ENCODE results near the gene TTC28.

DNA sequence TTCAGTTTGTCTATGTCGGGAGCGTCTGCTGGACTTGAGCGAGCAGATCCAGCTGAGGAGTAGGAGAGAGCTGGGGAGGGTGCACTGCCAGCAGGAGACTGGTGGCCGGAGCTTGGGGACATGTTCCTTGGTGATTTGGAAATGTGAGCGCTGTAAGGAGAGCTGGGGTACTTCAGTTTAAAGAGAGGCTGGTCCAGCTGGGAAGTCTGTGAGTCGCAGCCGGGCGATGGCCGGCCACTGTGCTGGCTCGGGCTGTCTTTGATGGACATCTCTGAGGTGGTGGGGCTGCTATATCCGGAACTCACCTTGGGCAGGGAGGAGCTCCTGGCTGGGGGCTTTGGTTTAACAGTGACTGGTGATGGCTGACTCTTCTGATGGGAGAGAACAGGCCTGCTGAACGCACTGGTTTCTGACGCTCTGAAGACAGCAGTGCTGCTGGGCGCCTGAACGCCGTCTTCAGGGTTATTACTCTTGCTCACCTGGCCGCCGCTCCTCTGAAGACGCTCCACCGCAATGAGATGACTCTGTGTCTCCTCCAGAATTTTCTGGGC, 696.9 kb downstream of the TTC28 start:
- no peak for TF ChIP-seq ZNF274 (IDR thresholded peaks at IDR 0.05; ENCODE audit: low read depth, low read length)
- TF ChIP-seq SUZ12 (IDR thresholded peaks at IDR 0.05; ENCODE audit: extremely low read depth, insufficient read depth, insufficient read length): no peak
- TF ChIP-seq YY1 (IDR thresholded peaks at IDR 0.05; ENCODE audit: insufficient read depth, insufficient read length): no peak
